Stimulated activated CD4-positive, alpha-beta T cell treated with anti-CD3 and anti-CD28 coated beads, Interleukin-2, amount 100 ng/mL, for 48 hours (primary cell): Measurements from ENCODE around the gene ZDHHC18.

ENCODE experiments used
- DNase-seq, 2 donors: peaks; one replicate each; pipeline ENCODE4 v3.0.0-alpha.2; 2020

Gene ZDHHC18

DNA sequence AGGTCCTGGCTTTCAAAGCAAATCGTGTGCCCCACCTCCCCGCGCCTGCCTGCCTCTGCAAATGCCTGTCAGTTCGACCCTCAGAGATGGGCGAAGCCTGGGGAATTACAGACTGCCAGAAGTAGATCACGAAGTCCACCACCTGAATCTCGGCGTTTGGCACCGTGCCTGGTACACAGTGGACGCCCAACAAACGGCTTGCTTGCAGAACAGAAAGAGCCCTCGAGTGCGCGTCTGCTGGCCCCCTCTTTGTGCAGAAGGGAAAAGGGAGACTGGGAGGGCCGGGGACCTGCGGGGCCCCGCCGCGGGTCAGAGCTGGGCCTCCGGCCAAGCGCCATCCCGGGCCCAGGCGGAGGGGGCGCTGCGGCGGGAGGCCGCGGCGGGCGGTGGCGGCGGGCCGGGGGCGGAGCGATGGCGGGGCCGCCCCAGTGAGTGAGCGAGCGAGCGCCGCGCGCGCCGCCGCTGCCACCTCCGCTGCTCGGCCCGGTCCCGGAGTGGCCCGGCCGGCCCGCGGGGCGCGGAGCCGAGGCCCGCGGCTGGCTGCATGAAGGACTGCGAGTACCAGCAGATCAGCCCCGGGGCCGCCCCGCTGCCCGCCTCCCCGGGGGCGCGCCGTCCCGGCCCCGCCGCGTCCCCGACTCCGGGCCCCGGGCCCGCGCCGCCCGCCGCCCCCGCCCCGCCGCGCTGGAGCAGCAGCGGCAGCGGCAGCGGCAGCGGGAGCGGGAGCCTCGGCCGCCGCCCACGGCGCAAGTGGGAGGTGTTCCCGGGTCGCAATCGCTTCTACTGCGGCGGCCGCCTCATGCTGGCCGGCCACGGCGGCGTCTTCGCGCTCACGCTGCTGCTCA lies at the start of gene ZDHHC18:
Gene ZDHHC18 (plus strand): TSS at position 428 of the 845 bp plus-strand sequence. CDS start 117 bp downstream, at position 545.
- DNase-seq: peak; percentile 62 to 80

DNA sequence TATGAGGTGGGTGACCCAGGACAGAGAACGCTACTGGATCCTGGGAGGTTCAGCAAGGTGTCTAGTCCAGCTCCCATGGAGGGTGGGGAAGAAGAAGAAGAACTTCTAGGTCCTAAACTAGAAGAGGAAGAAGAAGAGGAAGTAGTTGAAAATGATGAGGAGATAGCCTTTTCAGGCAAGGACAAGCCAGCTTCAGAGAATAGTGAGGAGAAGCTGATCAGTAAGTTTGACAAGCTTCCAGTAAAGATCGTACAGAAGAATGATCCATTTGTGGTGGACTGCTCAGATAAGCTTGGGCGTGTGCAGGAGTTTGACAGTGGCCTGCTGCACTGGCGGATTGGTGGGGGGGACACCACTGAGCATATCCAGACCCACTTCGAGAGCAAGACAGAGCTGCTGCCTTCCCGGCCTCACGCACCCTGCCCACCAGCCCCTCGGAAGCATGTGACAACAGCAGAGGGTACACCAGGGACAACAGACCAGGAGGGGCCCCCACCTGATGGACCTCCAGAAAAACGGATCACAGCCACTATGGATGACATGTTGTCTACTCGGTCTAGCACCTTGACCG lies 47.3 kb upstream of the ZDHHC18 start:
- DNase-seq: no peak

- no peak for DNase-seq
Measured at GRCh38 chr1:26780344-26780957, 46.0 kb upstream of the ZDHHC18 start.

GRCh38 chr1:26781206-26781825 lies 45.2 kb upstream of the ZDHHC18 start:
- DNase-seq: no peak

DNA sequence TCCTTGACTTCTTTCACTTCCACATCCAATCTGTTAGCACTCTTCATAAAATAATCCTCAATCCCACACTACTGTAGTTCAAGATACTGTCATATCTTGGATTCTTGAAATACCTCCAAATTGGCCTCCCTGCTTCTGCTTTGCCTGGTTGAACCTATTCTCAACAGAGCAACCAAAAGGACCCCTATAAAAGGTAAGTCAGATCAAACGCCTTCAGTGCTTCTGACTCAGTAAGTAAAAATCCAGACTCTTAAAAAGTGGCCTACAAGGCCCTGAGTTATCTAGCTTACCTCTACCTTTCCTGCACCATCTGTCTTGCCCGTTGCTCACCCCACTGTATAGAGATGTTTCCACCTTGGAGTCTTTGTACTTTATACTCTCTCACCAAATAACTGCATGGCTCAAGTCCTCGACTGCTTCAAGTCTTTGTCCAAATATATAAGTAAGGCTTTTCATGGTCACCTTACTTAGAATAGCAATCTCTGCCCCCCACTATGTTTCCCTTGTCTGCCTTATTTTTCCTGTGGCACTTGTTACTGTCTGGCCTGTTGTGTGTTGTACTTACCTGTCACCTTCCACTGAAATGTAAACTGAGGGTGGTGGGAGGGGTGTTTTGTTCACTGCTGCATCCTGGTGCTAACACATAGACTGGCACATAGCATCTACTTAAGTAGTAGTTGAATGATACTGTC lies 43.8 kb upstream of the ZDHHC18 start:
- DNase-seq: no peak

DNA sequence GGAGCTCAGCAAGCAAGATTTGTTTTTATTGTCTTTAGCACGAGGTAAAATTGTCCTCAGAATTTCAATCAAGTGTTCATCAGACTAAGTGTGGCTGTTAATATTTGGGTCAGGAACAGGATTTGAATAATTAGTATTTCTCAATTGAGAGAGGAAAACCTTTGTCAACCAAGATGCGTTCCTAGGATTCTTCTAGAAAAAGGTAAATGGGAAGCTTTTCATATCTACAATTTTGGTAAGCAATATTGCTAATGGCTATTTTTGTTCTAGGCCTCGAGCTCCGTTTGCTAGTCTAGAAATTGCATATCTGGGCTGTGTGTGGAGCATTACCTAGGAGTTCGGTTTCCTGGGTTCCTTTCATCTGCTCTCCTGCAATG lies 42.9 kb upstream of the ZDHHC18 start:
- no peak for DNase-seq

- DNase-seq: no peak
Measured at GRCh38 chr1:26784023-26784871, 42.2 kb upstream of the ZDHHC18 start.

- DNase-seq: no peak
Measured at GRCh38 chr1:26784886-26785285, 41.6 kb upstream of the ZDHHC18 start.

GRCh38 chr1:26785611-26786436 lies 40.7 kb upstream of the ZDHHC18 start:
- DNase-seq: no peak

DNA sequence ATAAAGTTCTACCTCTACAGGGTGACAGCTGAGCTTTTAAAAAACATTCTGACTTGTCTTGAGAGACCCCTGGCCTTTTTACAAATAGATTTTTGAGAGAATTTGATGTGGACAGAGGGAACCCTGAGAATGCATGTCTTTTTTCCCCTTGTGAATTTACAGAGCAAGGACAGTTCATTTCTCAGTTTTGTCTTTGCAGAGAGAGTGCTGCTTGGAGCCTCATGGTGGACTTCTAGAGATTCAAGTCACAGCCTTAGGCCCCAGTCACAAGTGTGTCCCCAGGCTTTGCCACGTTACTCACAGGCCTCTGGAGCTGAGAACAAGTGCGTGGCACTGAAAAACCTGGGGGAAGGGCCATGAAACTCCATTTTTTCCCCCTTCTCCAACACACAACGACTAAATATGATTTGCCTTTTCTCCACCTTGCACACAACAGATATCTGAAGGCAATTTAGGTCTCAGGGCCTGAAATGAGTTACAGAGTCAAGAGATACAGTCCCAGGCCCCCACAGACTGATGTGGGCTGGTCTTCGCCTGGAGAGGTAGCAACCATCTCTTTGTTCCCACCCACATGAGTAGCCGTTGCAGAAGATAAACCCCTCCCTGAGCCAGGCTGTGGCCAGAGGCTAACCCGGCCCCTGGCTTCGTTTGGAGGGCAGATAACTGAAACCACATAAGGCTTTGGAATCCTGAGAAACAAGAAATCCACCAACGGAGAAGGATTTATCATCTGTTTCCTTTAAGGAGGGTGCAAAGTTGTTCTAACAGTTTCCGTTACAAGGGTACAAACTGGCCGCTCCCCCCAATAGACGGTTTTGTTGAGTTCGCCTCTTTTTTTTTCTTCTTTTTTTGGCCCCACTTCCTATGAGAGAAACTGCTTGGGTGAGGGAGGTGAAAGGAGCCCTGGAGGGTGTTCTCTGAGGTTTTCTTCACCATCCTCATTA lies 39.8 kb upstream of the ZDHHC18 start:
- DNase-seq: no peak

DNA sequence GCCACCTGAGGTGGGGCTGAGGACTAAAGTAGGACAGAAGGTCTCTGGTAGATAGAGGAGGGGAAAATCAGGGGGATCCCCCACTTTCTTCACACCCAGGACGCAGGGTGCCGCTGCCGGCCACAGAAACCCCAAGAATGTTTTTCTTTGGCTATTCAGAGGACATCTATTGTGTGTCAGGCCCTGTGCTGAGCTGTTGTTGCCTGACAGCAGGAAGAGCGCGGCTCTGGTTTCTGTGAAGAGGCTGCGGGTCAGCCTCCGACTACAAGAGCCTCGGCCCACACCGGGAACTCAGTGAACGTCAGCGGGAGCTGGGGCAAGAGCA lies 39.1 kb upstream of the ZDHHC18 start:
- peak in 1 of 2 donors; percentile 53 for DNase-seq

DNA sequence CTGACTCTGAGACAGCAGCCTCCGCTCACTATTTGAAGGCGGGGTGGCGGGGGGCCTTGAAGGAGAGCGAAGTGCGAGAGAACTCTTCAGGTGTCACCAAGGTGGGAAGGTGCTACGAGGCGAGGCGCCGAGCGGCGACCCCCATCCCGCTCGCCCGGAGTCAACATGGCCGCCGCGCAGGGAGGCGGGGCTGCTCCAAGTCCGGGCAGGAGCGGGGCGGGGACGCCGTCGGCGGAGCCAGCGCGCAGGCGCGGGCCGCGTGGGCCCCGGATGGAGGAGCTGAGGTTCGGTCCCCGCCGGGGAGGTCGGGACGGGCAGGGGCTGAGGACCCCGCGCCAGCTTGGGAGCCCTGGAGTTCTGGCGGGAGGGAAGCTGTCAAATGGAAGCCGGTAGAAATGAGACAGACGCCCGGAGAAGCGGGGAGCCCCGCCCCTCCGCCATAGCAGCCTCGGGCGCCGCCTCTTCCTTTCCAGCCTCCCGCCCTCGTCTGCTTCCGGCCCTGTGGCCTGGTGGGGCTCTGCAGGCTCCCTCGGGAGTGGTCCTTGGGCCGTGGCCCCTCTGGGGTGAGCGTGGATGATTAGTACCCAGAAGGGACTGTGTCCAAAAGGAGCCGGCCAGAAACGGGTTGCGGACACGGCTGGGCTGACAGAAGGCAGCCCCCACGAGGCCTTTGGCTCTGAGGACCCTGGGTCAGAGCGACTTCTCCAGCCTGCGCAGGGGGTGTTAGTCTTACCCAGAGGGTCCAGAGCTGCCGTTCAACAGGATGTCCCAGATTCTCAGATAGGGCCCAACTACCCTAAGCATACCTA lies 38.6 kb upstream of the ZDHHC18 start, which contains the start of gene PIGV:
Gene PIGV (plus strand): TSS at position 245 of the 809 bp plus-strand sequence. CDS start 2,866 bp downstream, outside the sequence.
- peak; percentile 84 to 89 for DNase-seq

DNA sequence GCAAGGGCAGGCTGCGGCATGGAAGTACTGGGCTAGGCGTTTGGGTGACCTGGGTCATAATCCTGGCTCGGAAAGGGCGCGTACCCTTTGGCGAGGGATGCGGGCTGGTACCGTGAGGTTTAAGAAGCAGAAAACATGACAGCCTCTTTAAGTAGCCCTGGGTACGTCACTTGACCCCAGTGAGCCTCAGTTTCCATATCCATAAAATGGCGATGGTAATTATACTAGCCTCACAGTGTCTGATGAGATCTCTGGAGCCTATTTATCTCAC lies 38.0 kb upstream of the ZDHHC18 start:
- no peak for DNase-seq

DNA sequence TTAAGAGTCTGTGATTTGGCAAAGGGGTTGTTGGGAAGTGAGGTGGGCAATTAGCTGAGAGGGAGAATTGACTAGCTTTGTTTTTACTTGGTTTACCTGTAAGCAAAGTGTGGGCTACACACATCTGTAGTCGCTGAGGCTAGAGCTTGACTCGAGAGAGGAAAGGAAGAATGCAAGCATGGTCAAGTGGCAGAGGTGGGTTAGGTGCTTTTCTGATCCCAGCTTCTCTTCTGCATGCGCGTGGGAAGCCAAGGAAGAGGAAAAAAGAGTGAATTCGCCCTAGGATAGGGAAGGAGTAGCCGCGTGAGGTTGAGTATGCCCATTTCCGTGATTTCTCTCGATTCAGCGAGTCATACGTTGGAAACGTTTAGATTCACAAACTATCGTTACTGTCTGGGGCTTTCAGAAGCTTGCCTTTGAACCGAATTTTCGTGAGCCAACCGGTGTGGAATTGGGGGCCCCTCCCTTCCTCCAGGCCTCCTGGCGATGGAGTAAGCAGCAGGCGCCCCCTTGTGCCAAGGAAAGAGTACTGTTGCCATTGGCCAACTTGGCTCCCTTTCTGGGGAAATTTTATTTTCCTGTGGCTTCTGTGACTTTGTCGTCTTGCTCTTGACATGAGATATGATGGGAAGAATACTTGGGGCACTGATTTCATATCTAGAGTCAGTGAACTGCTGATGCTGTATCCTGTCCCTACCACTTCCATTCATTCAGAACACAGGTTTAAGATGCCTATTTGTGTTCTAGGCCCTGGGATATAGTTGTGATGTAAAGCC lies 37.5 kb upstream of the ZDHHC18 start:
- DNase-seq: peak; percentile 83 to 87

DNA sequence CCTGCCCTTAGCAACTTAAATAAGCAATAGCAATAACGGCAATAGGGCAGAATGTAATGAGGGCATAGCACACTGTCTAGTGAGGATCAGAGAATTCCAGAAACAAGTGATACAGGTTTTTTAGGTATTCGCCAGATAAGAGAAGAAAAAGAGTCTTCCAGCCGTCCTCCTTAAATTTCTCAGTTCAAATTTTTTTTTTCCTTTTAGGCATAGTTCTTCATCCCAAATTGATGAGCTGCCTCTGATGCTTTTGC lies 36.9 kb upstream of the ZDHHC18 start:
- DNase-seq: no peak

- DNase-seq: no peak
Measured at GRCh38 chr1:26789931-26790330, 36.6 kb upstream of the ZDHHC18 start.

DNA sequence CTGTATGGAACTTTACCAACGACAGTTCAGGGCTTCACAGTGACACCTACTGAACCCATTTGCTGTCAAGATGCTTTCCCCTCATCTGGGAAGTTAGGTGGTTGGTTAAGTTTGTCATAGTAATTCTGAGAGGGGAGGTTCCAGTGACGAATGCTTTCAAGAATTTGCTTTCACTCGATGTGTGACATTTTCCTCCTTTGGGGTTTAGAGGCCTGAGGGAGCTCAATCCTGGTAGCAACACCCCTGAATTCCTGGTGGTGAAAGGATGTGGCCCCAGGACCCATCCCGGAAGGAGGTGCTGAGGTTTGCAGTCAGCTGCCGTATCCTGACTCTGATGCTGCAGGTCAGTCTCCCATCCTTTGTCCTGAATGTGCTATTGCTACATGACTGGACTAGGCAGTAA lies 35.9 kb upstream of the ZDHHC18 start:
- DNase-seq: peak in 1 of 2 donors; percentile 28

DNA sequence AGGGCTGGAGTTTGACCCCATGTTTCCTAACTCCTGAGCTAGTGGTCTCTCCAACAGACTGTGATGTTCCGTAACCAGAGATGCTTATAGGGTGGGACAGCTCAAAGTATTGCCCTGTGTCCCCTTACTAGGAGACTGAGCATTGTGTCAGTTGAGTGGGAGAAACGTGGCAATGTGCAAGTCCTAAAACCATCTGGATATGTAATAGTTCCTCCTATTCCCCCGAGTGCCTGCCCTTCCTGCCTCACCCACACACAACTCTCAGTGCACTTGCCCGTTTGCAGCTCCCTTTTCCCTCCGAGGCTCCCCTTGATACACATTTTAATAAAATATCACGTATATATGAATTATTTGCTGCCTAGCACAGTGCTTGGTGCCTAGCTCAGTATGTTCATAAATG lies 35.3 kb upstream of the ZDHHC18 start:
- no peak for DNase-seq

- no peak for DNase-seq
Measured at GRCh38 chr1:26791626-26792025, 34.9 kb upstream of the ZDHHC18 start.
